Ovary (tissue), 9 donors: Measurements from ENCODE around the gene ZNF207. TPM values are rescaled to one million over a fixed set of nuclear protein-coding genes. Genes with fewer than 3 reads are reported as not detected.

Experiments used
- DNase-seq, 5 donors: peaks; one replicate each; pipeline ENCODE4 v3.0.0-alpha.2; 2019 to 2020
- H3K27ac ChIP-seq, 2 donors: fragments of 200-600 bp; one replicate each; pipeline versions ENCODE4 v1.5.1 to v1.8.0; 2019 to 2022
- H3K27me3 ChIP-seq: fragments of 200-600 bp; one replicate; pipeline ENCODE4 v1.8.0; 2022
- H3K36me3 ChIP-seq: fragments of 200-600 bp; sonication (generic); one replicate; pipeline ENCODE4 v1.5.1; 2019
- H3K4me1 ChIP-seq: one replicate; pipeline ENCODE4 v1.8.1; 2013; ENCODE audit warnings: mild to moderate bottlenecking, moderate library complexity; ENCODE audit not compliant: insufficient read depth
- H3K4me3 ChIP-seq: fragments of 200-600 bp; sonication (generic); one replicate; pipeline ENCODE4 v1.5.1; 2017
- H3K9me3 ChIP-seq, 2 donors: fragments of 200-600 bp in 1 of 2; sonication (generic) in 1 of 2; one replicate each; pipeline versions ENCODE4 v1.5.1 to v1.8.1; 2013 to 2019; ENCODE audit warnings: mild to moderate bottlenecking in 1 of 2, moderate library complexity in 1 of 2
- CTCF ChIP-seq, 3 donors: fragments of 450-650 bp in 2 of 3; fragments of 200-600 bp in 1 of 3; IDR thresholded peaks; one replicate each; pipeline versions ENCODE4 v1.5.1 to v1.8.0; 2016 to 2022; ENCODE audit warnings: antibody characterized with exemption in 3 of 3, mild to moderate bottlenecking in 1 of 3
- EP300 ChIP-seq: sonication (generic); formaldehyde crosslinking; IDR thresholded peaks from one replicate; pipeline ENCODE4 v1.6.1; 2017; ENCODE audit warnings: antibody characterized with exemption
- POLR2A ChIP-seq: fragments of 450-650 bp; IDR thresholded peaks from one replicate; pipeline ENCODE4 v1.6.1; 2017; ENCODE audit warnings: antibody characterized with exemption, mild to moderate bottlenecking, moderate library complexity
- WGBS, 3 donors: extraction: QIAGEN DNeasy Blood & Tissue Kit in 1 of 3; methylation state at CpG; one replicate each; pipeline versions ENCODE4 v1.1.5 to v1.1.7; 2013 to 2017; 5-methylcytosine and 5-hydroxymethylcytosine counted together
- intact Hi-C, 4 donors: fragments of 100-400 bp; cut with DNase I; formaldehyde crosslinking; loops; one replicate each; pipeline versions ENCODE4 v1.11.0 to v1.15.1; 2022 to 2023
- polyA plus RNA-seq, 2 donors: library from polyadenylated mRNA; stranded (reverse); fragments of 200-250 nt in 1 of 2; fragments of 350-450 nt in 1 of 2; fragmentation: Illumina TruSeq in 1 of 2; extraction: RNeasy Lipid Tissue Mini Kit (QIAGEN cat#74804) in 1 of 2; gene quantifications; one replicate each; pipeline ENCODE4 v1.2.3, GENCODE V29; 2013 to 2014
- total RNA-seq, 7 donors: library from RNA; depleted of rRNA in 2 of 7; stranded (reverse); fragments of >200 nt in 2 of 7; fragmentation: NEBNext Ultra II Directional in 3 of 7; extraction: Animal tissue kit (Norgen Biotek cat#: 25700) in 3 of 7; gene quantifications; one replicate each; pipeline versions ENCODE4 v1.1.0 to v1.2.4, GENCODE V29; 2016 to 2023
- donor health status: DM: no; HTN: no; CAD: no; lungs with moderate emphysema.
- donor health status: DM: no; HTN: no; CAD: no.
- donor health status: Bipolar disorder and iron deficiency.
- donor health status: DM: yes; HTN: yes; CAD: no.
- donor health status: DM: no; HTN: no; CAD: no.
- donor health status: DM: yes; HTN: yes; CAD: no.

ZNF207 gene
- total and polyA plus RNA-seq, 9 donors = 67.0 to 157 (median 136) TPM

GRCh38 chr17:32355649-32356377 lies 5.9 kb downstream of the ZNF207 start:
- 30 to 44% (median 35%) methylated on average over 6 of the region's 6 CpGs for WGBS, 3 donors
- H3K27me3 ChIP-seq = no peaks in the 10 kb centered on the region
- no peak overlapping the region for H3K27ac ChIP-seq
- peaks cover 19% of the 10 kb centered on the region for H3K4me1 ChIP-seq
- no peak for TF ChIP-seq EP300
- no peak for TF ChIP-seq CTCF (IDR thresholded peaks at IDR 0.05)
- no peak for TF ChIP-seq POLR2A
- H3K9me3 ChIP-seq = no peaks in the 10 kb centered on the region
- intact Hi-C loops = no loop called here
- no peaks in the 10 kb centered on the region for H3K36me3 ChIP-seq
- DNase-seq = no peak
- no peak overlapping the region for H3K4me3 ChIP-seq

- no peaks in the 10 kb centered on the region for H3K27me3 ChIP-seq
- H3K4me3 ChIP-seq = no peak overlapping the region
- TF ChIP-seq EP300 (no peak), CTCF (IDR thresholded peaks at IDR 0.05) (no peak), POLR2A (no peak)
- H3K36me3 ChIP-seq = no peaks in the 10 kb centered on the region
- intact Hi-C loops = no loop called here
- H3K9me3 ChIP-seq = no peaks in the 10 kb centered on the region
- WGBS, 3 donors = 87 to 89% (median 88%) methylated on average over 3 of the region's 3 CpGs
- DNase-seq = no peak
- H3K27ac ChIP-seq = no peak overlapping the region
- peaks cover 19% of the 10 kb centered on the region for H3K4me1 ChIP-seq
Measured at GRCh38 chr17:32356378-32356743, 6.4 kb downstream of the ZNF207 start.

GRCh38 chr17:32356750-32357149 lies 6.8 kb downstream of the ZNF207 start:
- WGBS, 3 donors = 92 to 94% (median 94%) methylated on average over 5 of the region's 5 CpGs
- Histone ChIP-seq H3K4me1 (peaks cover 19% of the 10 kb centered on the region), H3K4me3 (no peak overlapping the region), H3K27ac (no peak overlapping the region), H3K36me3 (no peaks in the 10 kb centered on the region), H3K27me3 (no peaks in the 10 kb centered on the region), H3K9me3 (no peaks in the 10 kb centered on the region)
- TF ChIP-seq POLR2A (no peak), CTCF (IDR thresholded peaks at IDR 0.05) (no peak)
- DNase-seq = no peak
- intact Hi-C loops = no loop called here

- H3K4me1 ChIP-seq = peaks cover 17% of the 10 kb centered on the region
- H3K4me3 ChIP-seq = no peak overlapping the region
- H3K27ac ChIP-seq = no peak overlapping the region
- no peaks in the 10 kb centered on the region for H3K9me3 ChIP-seq
- no peak for DNase-seq
- TF ChIP-seq EP300 (no peak), CTCF (IDR thresholded peaks at IDR 0.05) (no peak), POLR2A (no peak)
- intact Hi-C loops = no loop called here
- H3K27me3 ChIP-seq = no peaks in the 10 kb centered on the region
- no peaks in the 10 kb centered on the region for H3K36me3 ChIP-seq
- 80 to 85% (median 83%) methylated on average over 8 of the region's 8 CpGs for WGBS, 3 donors
Measured at GRCh38 chr17:32357615-32358014, 7.7 kb downstream of the ZNF207 start.
